Esophagus muscularis mucosa (tissue), 4 donors: ENCODE data around the gene GRAMD2A. TPM values are rescaled to one million over a fixed set of nuclear protein-coding genes. Genes with fewer than 3 reads are reported as not detected.

Experiments
- DNase-seq: peaks from one replicate; pipeline ENCODE4 v3.0.0-alpha.2; 2017; ENCODE audit errors: extremely low spot score
- H3K27ac ChIP-seq, 4 donors: fragments of 200-600 bp; sonication (generic); replicated peaks in 1 of 4; 1 replicate in 3 of 4; 2 replicates in 1 of 4; pipeline ENCODE4 v1.5.1; 2016 to 2019; ENCODE audit warnings: mild to moderate bottlenecking in 1 of 4
- H3K27me3 ChIP-seq, 4 donors: fragments of 200-600 bp; sonication (generic); one replicate each; pipeline versions ENCODE4 v1.5.1 to v1.6.0; 2016 to 2019
- H3K36me3 ChIP-seq, 4 donors: fragments of 200-600 bp; sonication (generic); one replicate each; pipeline ENCODE4 v1.5.1; 2016 to 2019
- H3K4me1 ChIP-seq, 4 donors: fragments of 200-600 bp; sonication (generic); one replicate each; pipeline ENCODE4 v1.5.1; 2016 to 2019
- H3K4me3 ChIP-seq, 4 donors: fragments of 200-600 bp; sonication (generic); 1 replicate in 2 of 4; 2 replicates in 2 of 4; pipeline ENCODE4 v1.5.1; 2016 to 2019; ENCODE audit warnings: mild to moderate bottlenecking in 4 of 4, moderate library complexity in 1 of 4
- H3K9me3 ChIP-seq, 4 donors: fragments of 200-600 bp; sonication (generic); 1 replicate in 3 of 4; 2 replicates in 1 of 4; pipeline ENCODE4 v1.5.1; 2016 to 2019
- CTCF ChIP-seq, 3 experiments: fragments of 200-600 bp in 2 of 3; fragments of 450-650 bp in 1 of 3; sonication (generic) in 2 of 3; IDR thresholded peaks; one replicate each; pipeline ENCODE4 v1.5.1; 2017 to 2019; ENCODE audit warnings: antibody characterized with exemption in 3 of 3, mild to moderate bottlenecking in 2 of 3, moderate library complexity in 1 of 3
- EP300 ChIP-seq: sonication (generic); formaldehyde crosslinking; IDR thresholded peaks from one replicate; pipeline ENCODE4 v1.6.1; 2017; ENCODE audit warnings: antibody characterized with exemption
- POLR2A ChIP-seq: fragments of 450-650 bp; IDR thresholded peaks from one replicate; pipeline ENCODE4 v1.6.1; 2017; ENCODE audit warnings: antibody characterized with exemption, moderate library complexity, mild to moderate bottlenecking, low read depth
- POLR2AphosphoS5 ChIP-seq, 2 donors: sonication (generic); formaldehyde crosslinking; IDR thresholded peaks; one replicate each; pipeline ENCODE4 v1.6.1; 2017; ENCODE audit warnings: antibody characterized with exemption in 2 of 2
- WGBS: methylation state at CpG from one replicate; pipeline ENCODE4 v1.1.5; 2018; 5-methylcytosine and 5-hydroxymethylcytosine counted together
- intact Hi-C: fragments of 100-400 bp; cut with DNase I; formaldehyde crosslinking; loops from one replicate; pipeline ENCODE4 v1.15.1; 2023
- total RNA-seq, 4 donors: library from RNA; depleted of rRNA; stranded (reverse); fragments of >200 nt; gene quantifications; one replicate each; pipeline versions ENCODE4 v1.1.0 to v1.2.1, GENCODE V29; 2016

Gene GRAMD2A
- total RNA-seq, 4 donors from 2014 or later, result 0.33 to 2.5 (median 0.75) TPM

- no peaks in the 10 kb centered on the region for H3K36me3 ChIP-seq
- intact Hi-C loops, result no loop called here
- no peaks in the 10 kb centered on the region for H3K9me3 ChIP-seq
- H3K4me3 ChIP-seq, result no peak overlapping the region
- no peak for DNase-seq
- TF ChIP-seq POLR2A, result no peak
- TF ChIP-seq POLR2AphosphoS5 (IDR thresholded peaks at IDR 0.05), result no peak
- 94% methylated on average over 5 of the region's 5 CpGs for WGBS
- H3K27me3 ChIP-seq, result peaks cover 0 to 18% (median 0%) of the 10 kb centered on the region in 4 donors
- no peak overlapping the region for H3K27ac ChIP-seq
- no peaks in the 10 kb centered on the region for H3K4me1 ChIP-seq
These were observed 30.7 kb downstream of the GRAMD2A start for GRCh38 chr15:72166716-72167417.

GRCh38 chr15:72163719-72164118, 33.9 kb downstream of the GRAMD2A start:
- H3K27ac ChIP-seq, result no peak overlapping the region
- TF ChIP-seq EP300, result no peak
- no peak for TF ChIP-seq CTCF (IDR thresholded peaks at IDR 0.05)
- TF ChIP-seq POLR2AphosphoS5 (IDR thresholded peaks at IDR 0.05), result no peak
- no peak for TF ChIP-seq POLR2A
- intact Hi-C loops, result no loop called here
- DNase-seq, result no peak
- H3K4me1 ChIP-seq, result peaks cover 0 to 3% (median 0%) of the 10 kb centered on the region in 4 donors
- no peaks in the 10 kb centered on the region for H3K9me3 ChIP-seq
- H3K36me3 ChIP-seq, result no peaks in the 10 kb centered on the region
- WGBS, result 83% methylated on average over 3 of the region's 4 CpGs
- peaks cover 0 to 13% (median 0%) of the 10 kb centered on the region in 4 donors for H3K27me3 ChIP-seq
- H3K4me3 ChIP-seq, result no peak overlapping the region

- no peaks in the 10 kb centered on the region for H3K36me3 ChIP-seq
- intact Hi-C loops, result no loop called here
- 93% methylated on average over 3 of the region's 5 CpGs for WGBS
- H3K9me3 ChIP-seq, result no peaks in the 10 kb centered on the region
- no peak overlapping the region for H3K27ac ChIP-seq
- H3K4me1 ChIP-seq, result peaks cover 0 to 3% (median 0%) of the 10 kb centered on the region in 4 donors
- H3K4me3 ChIP-seq, result no peak overlapping the region
- no peak for TF ChIP-seq POLR2AphosphoS5 (IDR thresholded peaks at IDR 0.05)
- TF ChIP-seq EP300, result no peak
- no peak for TF ChIP-seq POLR2A
- TF ChIP-seq CTCF (IDR thresholded peaks at IDR 0.05), result no peak
- DNase-seq, result no peak
- H3K27me3 ChIP-seq, result peaks cover 0 to 8% (median 0%) of the 10 kb centered on the region in 4 donors
These were observed 35.0 kb downstream of the GRAMD2A start for GRCh38 chr15:72162569-72162968.

- no peaks in the 10 kb centered on the region for H3K36me3 ChIP-seq
- H3K4me3 ChIP-seq, result no peak overlapping the region
- TF ChIP-seq CTCF (IDR thresholded peaks at IDR 0.05) (no peak), POLR2A (no peak), POLR2AphosphoS5 (IDR thresholded peaks at IDR 0.05) (no peak), EP300 (no peak)
- H3K9me3 ChIP-seq, result no peaks in the 10 kb centered on the region
- no peak for DNase-seq
- intact Hi-C loops, result no loop called here
- no peak overlapping the region for H3K27ac ChIP-seq
- peaks cover 0 to 4% (median under 1%) of the 10 kb centered on the region in 4 donors for H3K4me1 ChIP-seq
- WGBS, result 81% methylated on average over 6 of the region's 7 CpGs
- peaks cover 0 to 4% (median 0%) of the 10 kb centered on the region in 4 donors for H3K27me3 ChIP-seq
These were observed 36.0 kb downstream of the GRAMD2A start for GRCh38 chr15:72161361-72162132.

- no peak for DNase-seq
- 89% methylated on average over 2 of the region's 5 CpGs for WGBS
- intact Hi-C loops, result no loop called here
These were observed 36.8 kb downstream of the GRAMD2A start for GRCh38 chr15:72160696-72161245.

More at GRCh38 chr15:72160696-72161245, 36.8 kb downstream of the GRAMD2A start:
- Histone ChIP-seq H3K27me3 (no peaks in the 10 kb centered on the region), H3K36me3 (no peaks in the 10 kb centered on the region), H3K9me3 (no peaks in the 10 kb centered on the region), H3K27ac (no peak overlapping the region), H3K4me1 (peaks cover 0 to 8% (median 6%) of the 10 kb centered on the region in 4 donors), H3K4me3 (no peak overlapping the region)
- TF ChIP-seq POLR2AphosphoS5 (IDR thresholded peaks at IDR 0.05) (no peak), CTCF (IDR thresholded peaks at IDR 0.05) (no peak), EP300 (no peak), POLR2A (no peak)
